Stimulated activated CD4-positive, alpha-beta T cell treated with anti-CD3 and anti-CD28 coated beads, Interleukin-4, amount 100 ng/mL, for 1 hour (primary cell): Measurements from ENCODE around the gene SHISA7.

Experiments
- DNase-seq: peaks from one replicate; pipeline ENCODE4 v3.0.0-alpha.2; 2020

SHISA7 gene

DNA sequence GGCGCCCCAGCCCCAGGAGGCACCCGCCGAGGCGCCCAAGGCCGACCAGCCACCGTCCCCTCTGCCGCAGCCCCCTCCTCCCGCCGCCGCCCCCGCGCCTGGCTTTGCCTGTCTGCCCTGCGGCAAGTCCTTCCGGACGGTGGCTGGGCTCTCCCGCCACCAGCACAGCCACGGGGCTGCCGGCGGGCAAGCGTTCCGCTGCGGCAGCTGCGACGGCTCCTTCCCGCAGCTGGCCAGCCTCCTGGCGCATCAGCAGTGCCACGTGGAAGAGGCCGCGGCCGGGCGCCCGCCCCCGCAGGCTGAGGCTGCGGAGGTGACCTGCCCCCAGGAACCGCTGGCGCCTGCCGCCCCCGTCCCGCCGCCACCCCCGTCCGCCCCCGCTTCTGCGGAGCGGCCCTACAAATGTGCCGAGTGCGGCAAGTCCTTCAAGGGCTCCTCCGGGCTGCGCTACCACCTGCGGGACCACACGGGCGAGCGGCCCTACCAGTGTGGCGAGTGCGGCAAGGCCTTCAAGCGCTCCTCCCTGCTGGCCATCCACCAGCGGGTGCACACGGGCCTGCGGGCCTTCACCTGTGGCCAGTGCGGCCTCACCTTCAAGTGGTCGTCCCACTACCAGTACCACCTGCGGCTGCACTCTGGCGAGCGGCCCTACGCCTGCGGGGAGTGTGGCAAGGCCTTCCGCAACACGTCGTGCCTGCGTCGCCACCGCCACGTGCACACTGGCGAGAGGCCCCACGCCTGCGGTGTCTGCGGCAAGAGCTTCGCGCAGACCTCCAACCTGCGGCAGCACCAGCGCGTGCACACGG is 39.3 kb upstream of the SHISA7 start:
- DNase-seq, result no peak

DNA sequence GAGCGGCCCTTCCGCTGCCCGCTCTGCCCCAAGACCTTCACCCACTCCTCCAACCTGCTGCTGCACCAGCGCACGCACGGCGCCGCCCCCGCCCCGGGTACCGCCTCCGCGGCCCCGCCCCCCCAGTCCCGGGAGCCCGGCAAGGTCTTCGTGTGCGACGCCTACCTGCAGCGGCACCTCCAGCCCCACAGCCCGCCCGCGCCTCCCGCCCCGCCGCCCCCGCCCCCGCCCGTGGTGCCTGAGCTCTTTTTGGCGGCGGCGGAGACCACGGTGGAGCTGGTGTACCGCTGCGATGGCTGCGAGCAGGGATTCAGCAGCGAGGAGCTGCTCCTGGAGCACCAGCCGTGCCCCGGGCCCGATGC is 38.7 kb upstream of the SHISA7 start:
- no peak for DNase-seq

DNA sequence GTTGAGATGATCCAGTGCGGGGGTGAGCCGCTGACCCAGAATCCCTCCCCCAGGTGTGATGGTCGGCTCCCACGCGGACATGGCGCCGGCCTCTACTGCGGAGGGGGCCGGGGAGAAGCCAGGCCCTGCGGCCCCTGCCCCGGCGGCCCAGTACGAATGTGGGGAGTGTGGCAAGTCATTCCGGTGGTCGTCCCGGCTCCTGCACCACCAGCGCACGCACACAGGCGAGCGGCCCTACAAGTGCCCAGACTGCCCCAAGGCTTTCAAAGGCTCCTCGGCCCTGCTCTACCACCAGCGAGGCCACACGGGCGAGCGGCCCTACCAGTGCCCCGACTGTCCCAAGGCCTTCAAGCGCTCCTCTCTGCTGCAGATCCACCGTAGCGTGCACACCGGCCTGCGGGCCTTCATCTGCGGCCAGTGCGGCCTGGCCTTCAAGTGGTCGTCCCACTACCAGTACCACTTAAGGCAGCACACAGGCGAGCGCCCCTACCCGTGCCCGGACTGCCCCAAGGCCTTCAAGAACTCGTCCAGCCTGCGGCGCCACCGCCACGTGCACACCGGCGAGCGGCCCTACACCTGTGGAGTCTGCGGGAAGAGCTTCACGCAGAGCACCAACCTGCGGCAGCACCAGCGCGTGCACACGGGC is 38.2 kb upstream of the SHISA7 start:
- DNase-seq, result no peak

DNA sequence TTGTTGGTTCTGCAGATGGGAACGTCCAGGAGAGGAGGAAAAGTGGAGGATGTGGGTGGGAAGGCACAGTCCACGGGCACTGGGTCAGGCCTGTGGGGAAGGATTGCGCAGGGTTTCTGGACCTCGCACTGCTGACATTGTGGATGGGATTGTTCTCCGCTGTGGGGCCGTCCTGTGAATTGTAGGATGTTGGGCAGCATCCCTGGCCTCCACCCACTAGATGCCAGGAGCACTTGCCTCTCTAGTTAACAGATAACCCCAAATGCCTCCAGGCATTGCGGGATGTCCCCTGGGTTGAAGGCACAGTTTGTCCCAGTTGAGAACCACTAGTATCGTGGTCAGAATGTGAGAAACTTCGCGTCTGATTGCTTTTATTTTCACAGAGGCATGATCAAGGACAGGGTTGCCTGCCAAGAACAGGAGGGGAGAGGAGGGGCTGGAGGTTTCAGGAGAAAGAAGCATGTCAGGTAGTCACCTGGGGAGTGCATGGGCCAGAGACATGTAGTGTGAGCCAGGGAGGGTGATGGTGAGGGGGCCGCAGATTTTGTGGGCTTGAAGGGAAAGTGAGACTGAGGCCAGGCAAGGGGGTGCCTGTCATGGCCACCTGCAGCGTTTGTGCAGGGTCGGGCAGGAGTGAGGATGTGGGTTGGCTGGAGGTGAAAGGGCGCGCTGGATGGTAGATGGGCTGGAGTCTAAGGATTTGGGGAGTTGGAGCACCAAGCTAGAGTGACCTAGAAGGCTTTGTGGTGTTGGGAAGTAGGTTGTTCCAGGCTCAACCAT is 36.5 kb upstream of the SHISA7 start:
- DNase-seq, result no peak

DNA sequence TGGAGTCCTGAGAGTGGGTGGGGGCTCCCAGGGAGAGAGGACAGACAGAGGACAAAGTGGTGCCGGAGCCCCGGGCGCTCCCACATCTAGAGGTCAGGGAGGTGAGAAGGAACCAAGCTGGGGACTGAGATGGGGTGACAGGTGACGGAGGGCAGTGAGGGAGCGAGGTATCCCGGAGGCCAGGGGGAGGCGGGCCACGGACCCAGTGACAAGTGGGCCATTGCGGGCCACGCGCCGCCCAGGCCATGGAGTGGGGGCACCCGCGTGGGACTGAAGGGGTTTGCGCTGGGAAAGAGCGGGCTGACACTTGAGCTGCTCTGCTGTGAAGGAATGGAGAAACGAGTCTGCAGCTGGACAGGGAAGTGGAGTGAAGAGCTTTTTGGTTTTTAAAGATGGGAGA is 35.9 kb upstream of the SHISA7 start:
- no peak for DNase-seq

DNA sequence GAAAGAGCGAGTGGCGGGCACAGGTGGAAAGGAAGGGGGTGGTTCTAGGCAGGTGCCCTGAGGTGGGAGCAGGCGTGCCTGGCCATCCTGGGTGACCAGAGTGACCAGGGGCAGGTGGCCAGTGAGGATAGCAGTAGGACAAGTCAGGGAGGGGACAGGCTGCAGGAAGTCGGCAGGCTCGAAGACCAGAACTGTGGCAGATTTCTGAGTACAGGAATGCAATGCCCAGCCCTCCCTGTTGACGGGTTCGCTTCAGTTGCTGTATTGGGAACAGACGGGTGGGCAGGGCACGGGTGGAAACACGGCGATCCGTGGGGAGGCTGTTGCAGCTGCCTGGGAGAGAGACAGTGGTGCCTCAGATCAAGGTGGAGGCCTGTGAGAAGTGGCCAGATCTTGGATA is 35.3 kb upstream of the SHISA7 start:
- DNase-seq, result no peak

DNA sequence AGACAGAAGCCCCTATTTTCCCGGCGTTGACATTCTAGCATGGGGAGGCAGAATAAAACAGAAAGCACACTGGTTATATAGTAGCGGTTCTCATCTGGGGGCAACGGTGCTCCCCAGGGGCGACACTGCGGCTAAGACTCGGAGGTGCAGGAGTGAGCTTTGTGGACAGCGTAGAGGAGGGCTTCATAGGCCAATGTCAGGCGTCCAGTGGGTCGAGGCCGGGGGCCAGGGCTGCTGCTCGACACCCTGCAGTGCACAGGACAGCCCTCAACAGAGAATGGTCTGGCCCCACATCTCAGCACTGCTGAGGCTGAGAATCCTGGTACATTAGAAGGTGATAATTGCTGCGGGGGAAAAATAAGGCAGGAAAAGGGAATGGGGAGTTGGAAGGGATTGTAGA is 34.8 kb upstream of the SHISA7 start:
- DNase-seq, result no peak

DNA sequence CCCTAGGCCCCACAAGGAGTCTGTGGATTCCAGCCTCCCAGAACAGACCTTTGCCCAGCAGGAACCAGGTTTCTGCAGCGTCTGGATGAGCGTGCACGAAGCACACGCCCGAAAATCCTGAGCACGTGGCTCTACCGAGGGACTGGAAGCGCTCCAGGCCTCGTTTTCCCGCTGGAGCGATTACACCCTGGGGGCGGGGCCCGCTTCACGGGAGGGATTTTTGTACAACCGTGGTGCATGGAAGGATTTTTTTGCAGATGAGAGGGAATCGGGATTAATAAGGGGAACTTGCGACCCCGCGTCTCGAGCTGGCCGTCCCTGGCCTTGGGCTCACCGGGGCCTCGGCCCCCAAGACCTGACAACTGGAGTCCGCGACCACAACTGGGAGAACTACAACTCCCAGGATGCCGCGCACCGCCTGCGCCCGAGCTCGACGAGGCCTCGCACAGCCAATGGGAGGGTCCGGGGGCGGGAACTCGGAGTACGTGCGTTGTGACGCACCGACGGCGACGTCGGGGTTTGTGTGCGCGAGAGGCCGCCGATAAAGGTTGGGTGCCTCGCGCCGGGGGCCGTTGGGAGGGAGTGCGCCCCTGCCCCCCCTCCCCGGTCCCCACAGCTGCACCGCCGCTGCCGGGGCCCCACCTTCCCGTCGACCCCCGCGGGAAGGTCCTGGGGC is 33.1 kb upstream of the SHISA7 start, which contains the start of gene ZNF628:
TSS of gene ZNF628 (plus strand) at position 518 of the 676 bp plus-strand sequence. CDS start 3,294 bp downstream, outside the sequence.
- peak; percentile 98 for DNase-seq

DNA sequence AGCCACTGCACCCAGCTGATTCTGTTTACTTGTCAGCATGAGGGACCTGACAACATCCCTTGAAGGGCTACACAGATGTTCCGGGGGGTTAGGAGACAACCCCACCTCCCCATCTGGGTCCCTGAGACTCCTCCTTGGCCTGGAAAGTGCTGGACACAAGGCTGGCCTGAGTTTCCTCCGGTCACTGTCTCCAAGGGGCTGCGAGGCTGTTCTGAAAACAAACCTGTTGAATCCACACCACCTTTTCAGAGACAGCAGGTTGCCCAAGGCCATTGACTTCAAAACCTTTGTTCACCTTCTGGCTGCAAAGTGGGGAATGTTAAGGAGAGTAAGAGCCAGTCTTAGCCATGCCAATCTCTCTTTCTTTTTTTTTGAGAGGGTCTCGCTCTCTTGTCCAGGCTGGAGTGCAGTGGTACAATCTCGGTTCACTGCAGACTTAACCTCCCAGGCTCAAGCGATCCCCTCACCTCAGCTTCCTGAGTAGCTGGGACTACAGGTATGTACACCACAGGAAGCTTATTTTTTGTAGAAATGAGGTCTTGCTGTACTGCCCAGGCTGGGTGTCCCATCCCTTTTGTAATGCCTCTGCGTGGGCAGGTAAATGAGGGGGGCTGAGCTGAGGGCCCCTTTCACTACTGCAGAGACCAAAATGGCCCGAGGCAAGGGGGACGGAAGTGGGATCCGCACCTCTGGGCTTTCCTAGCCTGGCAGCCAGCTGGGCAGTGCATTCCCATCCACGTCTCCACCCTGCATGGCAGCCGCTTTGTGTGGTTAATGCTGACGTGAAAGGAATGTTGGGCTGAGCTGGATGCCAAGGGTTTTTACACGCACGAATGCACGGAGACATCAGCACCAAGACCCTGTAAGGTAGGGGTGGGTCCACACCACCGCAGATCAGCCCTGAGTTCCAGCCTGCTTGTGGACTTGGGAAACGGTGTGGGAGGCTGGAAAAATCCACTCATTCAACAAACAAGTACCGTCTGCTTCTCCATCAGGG is 31.5 kb upstream of the SHISA7 start:
- no peak for DNase-seq

DNA sequence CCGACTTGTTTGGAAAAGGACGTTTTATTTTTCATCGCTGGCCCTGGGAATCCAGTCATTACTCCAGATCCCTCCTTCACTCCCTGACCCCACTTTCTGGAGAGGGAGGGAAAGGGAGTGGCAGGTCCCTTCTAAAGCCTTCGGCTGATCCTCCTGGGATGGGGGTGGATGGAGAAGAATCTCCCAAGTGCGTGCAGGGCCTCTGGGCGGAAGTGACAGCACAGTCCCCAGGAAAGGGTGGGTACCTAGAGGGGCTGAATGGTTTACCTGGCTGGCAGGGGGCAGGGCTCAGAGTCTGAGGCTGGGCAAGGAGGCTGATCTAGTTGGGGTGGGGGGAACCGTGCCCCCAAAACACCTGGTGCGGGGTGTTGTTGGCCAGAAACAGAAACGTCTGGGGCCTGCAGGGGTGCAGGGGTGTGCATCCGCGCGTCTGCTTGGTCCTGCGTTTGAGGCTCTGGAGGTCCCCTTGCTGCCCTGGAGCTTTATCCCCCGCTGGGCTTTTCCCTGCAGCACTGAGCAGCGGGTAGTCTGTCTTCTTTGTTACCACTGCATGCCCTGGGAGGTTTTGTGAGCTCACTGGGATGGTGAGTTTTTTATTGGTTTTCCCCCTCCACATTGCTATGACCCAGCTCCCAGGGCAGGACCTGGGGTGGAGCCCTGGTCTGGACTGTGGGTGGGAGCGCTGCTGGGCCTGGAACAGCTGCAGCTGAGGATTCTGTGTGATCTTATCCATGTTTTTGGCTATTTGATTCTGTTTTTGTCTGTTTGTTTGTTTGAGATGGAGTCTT is 30.3 kb upstream of the SHISA7 start:
- no peak for DNase-seq

DNA sequence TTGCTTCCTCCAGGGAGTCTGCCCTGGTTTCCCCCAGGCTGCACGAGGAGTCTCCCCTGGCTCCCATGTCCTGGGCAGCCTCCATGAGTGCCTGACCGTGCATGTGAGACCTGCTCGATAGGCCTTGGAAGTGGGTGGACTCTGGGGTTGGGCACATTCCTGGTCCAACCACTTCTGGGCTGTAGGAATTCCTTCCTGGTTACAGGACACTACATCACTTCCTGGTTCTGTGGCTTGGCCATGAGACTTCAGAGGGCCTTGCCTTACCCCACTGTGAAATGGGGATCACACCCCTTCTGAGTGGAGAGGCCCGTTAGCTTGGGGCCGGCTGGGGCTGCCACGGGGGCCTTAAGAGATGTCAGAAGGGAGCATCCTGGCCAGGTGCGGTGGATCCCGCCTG is 29.4 kb upstream of the SHISA7 start:
- no peak for DNase-seq

DNA sequence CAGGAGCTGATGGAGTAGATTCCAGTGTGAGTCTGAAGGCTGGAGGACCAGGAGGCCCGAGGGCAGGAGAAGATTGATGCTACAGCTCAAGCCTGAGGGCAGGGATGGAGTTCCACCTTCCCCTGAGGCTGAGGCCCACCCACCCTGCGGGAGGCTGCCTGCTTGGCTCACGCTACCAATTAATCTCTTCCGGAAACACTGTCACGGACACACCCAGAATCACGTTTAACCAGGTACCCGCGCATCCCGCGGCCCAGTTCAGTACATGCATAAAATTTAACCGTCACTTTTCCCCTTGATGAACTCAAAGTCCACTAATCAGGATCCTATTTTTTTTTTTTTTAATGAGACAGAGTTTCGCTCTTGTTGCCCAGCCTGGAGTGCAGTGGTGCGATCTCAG is 28.2 kb upstream of the SHISA7 start:
- no peak for DNase-seq

DNA sequence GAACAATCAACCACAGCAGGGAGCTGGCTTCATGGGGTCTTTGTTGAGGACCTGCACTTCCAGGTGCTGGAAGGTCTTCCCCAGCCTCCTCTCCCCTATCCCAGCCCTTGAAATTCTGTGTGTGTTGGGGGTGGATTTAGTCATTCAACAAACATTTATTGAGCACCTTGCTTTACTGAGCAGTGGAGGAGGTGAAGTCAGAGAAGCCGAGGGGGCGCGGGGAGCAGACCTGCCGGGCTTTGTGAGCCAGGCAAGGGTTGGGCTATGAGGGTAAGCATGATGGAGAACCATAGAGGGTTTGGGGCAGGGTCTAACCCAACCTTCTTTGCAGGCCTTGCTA is 24.9 kb upstream of the SHISA7 start:
- no peak for DNase-seq

DNA sequence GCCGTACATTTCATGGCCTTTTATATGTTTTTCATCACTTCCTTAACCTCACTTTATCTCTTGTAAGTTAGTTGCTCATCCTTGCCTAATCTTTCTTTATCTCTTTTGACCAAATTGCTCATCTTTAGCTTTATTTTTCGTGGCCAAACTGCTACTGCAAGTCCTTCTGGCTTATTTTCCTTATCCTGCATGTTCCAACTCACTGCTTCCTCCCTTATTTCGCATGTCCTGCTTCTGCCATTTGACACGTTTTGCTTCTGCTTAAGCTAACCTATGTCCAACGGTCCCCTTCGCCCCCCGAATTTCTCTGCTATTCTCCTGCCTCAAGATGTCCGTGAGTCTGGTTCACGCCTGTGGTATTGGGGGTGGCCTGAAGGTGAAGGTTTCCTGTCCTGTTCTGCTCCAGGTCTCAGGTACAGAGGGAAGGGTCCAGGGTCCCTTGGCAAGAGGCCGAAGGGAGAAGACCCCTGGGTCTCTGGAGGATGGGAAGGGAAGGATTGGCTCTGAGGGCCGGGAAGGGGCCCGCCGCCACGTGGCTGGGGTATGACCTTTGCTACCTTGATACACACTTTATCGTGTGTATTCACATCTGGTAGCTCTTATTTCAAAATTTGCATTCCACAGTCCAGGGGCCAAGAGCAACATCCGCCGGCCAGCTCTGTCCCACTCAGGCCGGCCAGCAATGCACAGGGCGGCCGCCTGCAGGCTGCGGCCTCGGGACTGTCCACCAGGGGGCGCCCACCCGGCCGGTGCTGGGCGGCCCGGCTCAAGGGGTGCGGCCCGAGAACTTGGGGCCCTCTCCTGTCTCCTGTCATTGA is 24.3 kb upstream of the SHISA7 start:
- peak; percentile 72 for DNase-seq

DNA sequence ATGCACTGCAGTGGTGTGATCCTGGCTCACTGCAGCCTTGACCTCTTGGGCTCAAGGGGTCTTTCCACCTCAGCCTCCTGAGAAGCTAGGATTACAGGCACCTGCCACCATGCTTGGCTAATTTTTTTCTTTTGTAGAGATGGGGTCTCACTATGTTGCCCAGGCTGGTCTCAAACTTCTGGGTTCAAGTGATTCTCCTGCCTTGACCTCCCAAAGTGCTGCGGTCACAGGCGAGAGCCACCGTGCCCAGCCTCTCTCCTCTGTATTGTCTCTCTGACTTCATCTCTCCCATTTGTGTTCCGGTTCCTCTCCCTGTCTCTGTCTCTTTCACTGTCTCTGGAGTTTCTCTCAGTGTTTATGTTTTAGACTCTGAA is 23.1 kb upstream of the SHISA7 start:
- no peak for DNase-seq

DNA sequence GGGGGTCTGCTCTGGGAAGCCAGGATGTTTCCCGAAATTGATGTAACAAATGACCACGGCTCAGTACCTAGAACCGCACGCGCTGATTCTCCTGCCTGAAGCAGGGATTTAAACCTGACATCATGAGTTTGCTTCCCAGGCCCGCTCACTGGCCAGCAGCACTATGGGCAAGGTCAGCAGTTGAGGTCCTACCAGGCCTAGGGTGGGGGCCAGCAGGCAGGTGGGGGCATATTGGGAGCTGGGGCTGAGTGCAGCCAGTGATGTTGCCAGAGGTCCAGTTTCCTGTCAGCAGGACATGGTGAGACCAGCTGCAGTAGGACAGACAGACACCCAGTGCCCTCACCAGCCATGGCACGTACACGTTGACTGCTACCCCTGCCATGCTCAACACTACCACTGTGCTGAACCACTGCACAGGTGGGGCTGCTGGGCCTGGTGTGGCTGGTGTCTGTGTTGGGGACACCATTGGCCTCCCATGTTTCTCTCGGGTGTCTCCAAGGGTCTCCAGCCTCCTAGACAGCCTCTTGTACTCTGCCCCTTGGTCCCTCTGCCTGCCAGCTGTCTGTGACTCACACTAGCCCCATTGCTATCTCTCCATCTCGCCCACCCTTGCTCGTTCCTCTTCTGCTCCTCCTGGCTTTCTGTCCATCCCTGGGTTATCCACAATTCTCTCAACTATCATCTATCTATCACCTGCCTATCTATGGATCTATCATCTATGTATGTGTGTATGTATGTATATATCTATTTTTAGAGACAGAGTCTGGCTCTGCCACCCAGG is 22.6 kb upstream of the SHISA7 start:
- DNase-seq, result no peak

DNA sequence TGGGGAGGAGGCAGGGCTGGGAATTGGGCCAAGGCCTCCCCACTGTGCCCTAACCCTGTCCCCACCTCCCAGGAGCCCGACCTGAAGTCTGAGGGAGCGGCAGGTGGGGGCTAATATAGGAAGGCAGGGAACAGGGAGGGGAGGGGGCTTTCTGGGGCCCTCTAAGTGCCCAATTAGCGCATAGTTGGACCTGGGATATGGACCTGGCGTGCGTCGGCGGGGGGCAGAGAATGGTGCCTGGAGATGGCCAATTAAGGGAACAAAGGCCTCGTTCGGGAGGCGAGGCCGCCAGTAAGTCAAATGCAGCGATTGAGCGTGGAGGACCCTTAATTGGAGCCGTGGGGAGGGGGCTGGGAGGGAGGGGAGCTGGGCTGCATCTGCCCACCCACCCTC is 21.6 kb upstream of the SHISA7 start, which contains the start of gene C19orf85:
TSS of gene C19orf85 (minus strand) at position 90 of the 393 bp plus-strand sequence. CDS start 197 bp downstream, outside the sequence.
- no peak for DNase-seq

DNA sequence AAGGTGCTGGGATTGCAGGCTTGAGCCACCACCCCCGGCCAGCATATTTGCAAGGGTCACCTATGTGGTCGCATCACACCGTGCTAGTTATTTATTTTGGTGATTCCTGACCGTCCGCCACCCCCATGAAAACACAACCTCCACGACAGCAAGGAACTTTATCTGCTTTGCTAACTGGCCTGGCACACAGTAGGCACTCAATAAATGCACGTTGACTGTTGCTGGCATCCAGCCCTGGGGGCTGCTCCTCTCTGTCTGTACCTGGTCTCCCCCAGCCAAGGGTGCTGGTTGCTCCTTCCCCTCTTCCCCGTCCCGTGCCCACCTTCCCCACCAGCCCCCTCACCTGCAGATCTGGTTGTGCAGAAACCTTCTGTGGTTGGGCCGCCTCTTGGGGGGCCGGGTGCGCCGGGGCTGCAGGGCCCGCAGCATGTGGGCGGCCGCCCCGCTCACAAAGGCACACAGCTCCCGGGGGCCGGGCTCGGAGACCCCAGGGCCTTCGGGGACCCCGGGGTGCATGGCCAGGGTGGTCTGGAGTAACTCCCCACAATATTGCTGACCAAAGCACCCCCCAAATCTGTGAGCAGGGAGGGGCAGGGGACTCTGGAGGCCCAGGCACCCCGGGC is 21.1 kb upstream of the SHISA7 start:
- no peak for DNase-seq

DNA sequence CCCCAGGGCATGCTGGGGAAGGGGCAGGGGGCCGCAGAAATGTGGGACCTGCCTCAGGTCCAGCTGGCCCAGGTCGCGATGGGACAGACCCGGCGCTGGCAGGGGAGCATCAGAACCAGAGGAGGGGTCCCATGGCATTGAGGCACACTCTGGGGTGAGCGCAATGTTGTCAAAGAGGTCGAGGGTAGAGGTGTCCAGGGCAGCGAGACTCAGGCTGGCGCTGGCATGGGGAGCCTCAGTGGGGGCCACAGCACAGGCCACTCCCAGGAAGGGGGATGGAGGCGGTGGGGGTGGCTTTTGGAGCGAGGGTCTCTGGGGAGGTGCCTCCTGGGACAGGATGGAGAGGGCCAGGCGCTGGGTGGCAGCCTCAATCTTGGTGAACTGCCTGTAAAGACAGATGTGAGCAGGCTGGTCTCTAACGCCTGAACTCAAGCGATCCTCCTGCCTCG is 20.5 kb upstream of the SHISA7 start:
- no peak for DNase-seq
